Adrenal gland (tissue), 12 donors: Measurements from ENCODE around the gene STXBP4. TPM values are rescaled to one million over a fixed set of nuclear protein-coding genes. Genes with fewer than 3 reads are reported as not detected.

Source experiments
- DNase-seq, 7 donors: peaks; one replicate each; pipeline ENCODE4 v3.0.0-alpha.2; 2019 to 2020
- H3K27ac ChIP-seq, 5 donors: fragments of 200-600 bp; sonication (generic) in 4 of 5; 1 replicate in 3 of 5; 2 replicates in 2 of 5; pipeline versions ENCODE4 v1.5.1 to v1.8.0; 2016 to 2020; ENCODE audit warnings: mild to moderate bottlenecking in 1 of 5
- H3K27me3 ChIP-seq: fragments of 200-600 bp; 2 replicates; pipeline ENCODE4 v1.8.0; 2021
- H3K36me3 ChIP-seq, 2 donors: fragments of 200-600 bp; replicated peaks in 1 of 2; 1 replicate in 1 of 2; 2 replicates in 1 of 2; pipeline versions ENCODE4 v1.5.1 to v1.8.0; 2018 to 2022
- H3K4me1 ChIP-seq, 2 donors: fragments of 200-600 bp; replicated peaks in 1 of 2; 1 replicate in 1 of 2; 2 replicates in 1 of 2; pipeline versions ENCODE4 v1.5.1 to v1.8.0; 2018 to 2021
- H3K4me3 ChIP-seq, 4 donors: fragments of 200-600 bp; sonication (generic) in 3 of 4; one replicate each; pipeline ENCODE4 v1.5.1; 2016 to 2018
- H3K9me3 ChIP-seq, 3 donors: fragments of 200-600 bp; sonication (generic) in 1 of 3; replicated peaks in 1 of 3; 1 replicate in 2 of 3; 2 replicates in 1 of 3; pipeline versions ENCODE4 v1.5.1 to v1.8.0; 2016 to 2021
- CTCF ChIP-seq, 6 experiments: fragments of 450-650 bp in 4 of 6; fragments of 200-600 bp in 2 of 6; sonication (generic) in 1 of 6; IDR thresholded peaks; 1 replicate in 5 of 6; 2 replicates in 1 of 6; pipeline versions ENCODE4 v1.5.1 to v1.8.0; 2016 to 2021; ENCODE audit warnings: antibody characterized with exemption in 6 of 6, mild to moderate bottlenecking in 2 of 6, moderate library complexity in 1 of 6
- POLR2A ChIP-seq, 2 donors: fragments of 450-650 bp; IDR thresholded peaks; one replicate each; pipeline ENCODE4 v1.6.1; 2017; ENCODE audit warnings: antibody characterized with exemption in 2 of 2, mild to moderate bottlenecking in 2 of 2, moderate library complexity in 1 of 2
- WGBS, 4 donors: extraction: QIAGEN DNeasy Blood & Tissue Kit in 2 of 4; methylation state at CpG; one replicate each; pipeline versions ENCODE4 v1.1.5 to v1.1.7; 2013 to 2017; 5-methylcytosine and 5-hydroxymethylcytosine counted together
- intact Hi-C, 2 donors: fragments of 100-400 bp; cut with DNase I; formaldehyde crosslinking; loops; one replicate each; pipeline versions ENCODE4 v1.14.1 to v1.15.0; 2022 to 2023
- polyA plus RNA-seq, 3 donors: library from polyadenylated mRNA; stranded (reverse); fragments of 200-250 nt in 2 of 3; fragments of 350-450 nt in 1 of 3; fragmentation: Illumina TruSeq in 1 of 3; extraction: RNeasy Lipid Tissue Mini Kit (QIAGEN cat#74804) in 1 of 3; gene quantifications; one replicate each; pipeline ENCODE4 v1.2.3, GENCODE V29; 2013 to 2014
- total RNA-seq, 9 donors: library from RNA; depleted of rRNA in 4 of 9; stranded (reverse); fragments of >200 nt in 4 of 9; fragments of 120-200 nt in 1 of 9; fragmentation: NEBNext Ultra II Directional in 1 of 9; extraction: Animal tissue kit (Norgen Biotek cat#: 25700) in 1 of 9; gene quantifications; one replicate each; pipeline versions ENCODE4 v1.1.0 to v1.2.4, GENCODE V29; 2013 to 2023
- donor health status: healthy with polysubstance abuse.
- donor health status: Bipolar disorder and iron deficiency.
- donor health status: DM: yes; HTN: yes; CAD: no.
- donor health status: DM: no; HTN: no; CAD: no.
- donor health status: DM: no; HTN: no; CAD: no.
- donor health status: DM: yes; HTN: yes; CAD: no.

Gene STXBP4
- total and polyA plus RNA-seq, 12 donors, result 0.81 to 50.7 (median 11.6) TPM

- TF ChIP-seq CTCF (IDR thresholded peaks at IDR 0.05), result no peak
- no peak for TF ChIP-seq POLR2A (IDR thresholded peaks at IDR 0.05)
- H3K4me1 ChIP-seq, result no peaks in the 10 kb centered on the region
- H3K9me3 ChIP-seq, result no peaks in the 10 kb centered on the region
- DNase-seq, result no peak
- no peak overlapping the region for H3K4me3 ChIP-seq
- no peaks in the 10 kb centered on the region for H3K27me3 ChIP-seq
- WGBS, 4 donors, result 25 to 33% (median 30%) methylated on average over 2 of the region's 2 CpGs
- no peak overlapping the region for H3K27ac ChIP-seq
- intact Hi-C loops, result no loop called here
- H3K36me3 ChIP-seq, result no peaks in the 10 kb centered on the region
These were observed 147.9 kb downstream of the STXBP4 start for GRCh38 chr17:55116440-55116914.

- 58 to 76% (median 67%) methylated on average over 3 of the region's 3 CpGs for WGBS, 4 donors
- H3K9me3 ChIP-seq, result no peaks in the 10 kb centered on the region
- no peaks in the 10 kb centered on the region for H3K4me1 ChIP-seq
- no peak overlapping the region for H3K27ac ChIP-seq
- H3K36me3 ChIP-seq, result no peaks in the 10 kb centered on the region
- no peak overlapping the region for H3K4me3 ChIP-seq
- intact Hi-C loops, result no loop called here
- no peak for DNase-seq
- no peak for TF ChIP-seq CTCF (IDR thresholded peaks at IDR 0.05)
- TF ChIP-seq POLR2A (IDR thresholded peaks at IDR 0.05), result no peak
- no peaks in the 10 kb centered on the region for H3K27me3 ChIP-seq
These were observed 148.6 kb downstream of the STXBP4 start for GRCh38 chr17:55117164-55117563.

DNA sequence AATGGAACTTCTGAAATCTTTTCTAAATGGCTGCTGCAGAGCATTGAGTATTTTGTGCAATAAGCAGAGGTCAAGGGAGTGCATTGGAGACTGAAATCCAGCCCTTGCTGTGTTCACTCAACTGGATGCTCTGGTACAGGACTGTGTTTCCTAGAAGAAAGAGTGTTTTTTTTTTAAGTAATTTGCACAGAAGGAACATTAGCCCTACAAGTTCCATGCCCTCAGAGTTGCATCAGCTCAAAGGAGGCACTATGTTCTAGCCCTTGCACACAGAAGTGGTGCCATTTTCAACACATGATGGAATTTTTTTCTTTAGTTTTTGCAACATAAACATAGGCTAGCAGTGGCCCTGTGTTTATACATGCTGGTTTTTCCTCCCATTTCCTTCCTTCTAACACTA lies 152.1 kb downstream of the STXBP4 start:
- no peak for TF ChIP-seq CTCF (IDR thresholded peaks at IDR 0.05)
- TF ChIP-seq POLR2A (IDR thresholded peaks at IDR 0.05), result no peak
- Histone ChIP-seq H3K27ac (no peak overlapping the region), H3K36me3 (no peaks in the 10 kb centered on the region), H3K27me3 (no peaks in the 10 kb centered on the region), H3K4me1 (no peaks in the 10 kb centered on the region), H3K9me3 (no peaks in the 10 kb centered on the region), H3K4me3 (no peak overlapping the region)
- DNase-seq, result no peak
- intact Hi-C loops, result no loop called here

DNA sequence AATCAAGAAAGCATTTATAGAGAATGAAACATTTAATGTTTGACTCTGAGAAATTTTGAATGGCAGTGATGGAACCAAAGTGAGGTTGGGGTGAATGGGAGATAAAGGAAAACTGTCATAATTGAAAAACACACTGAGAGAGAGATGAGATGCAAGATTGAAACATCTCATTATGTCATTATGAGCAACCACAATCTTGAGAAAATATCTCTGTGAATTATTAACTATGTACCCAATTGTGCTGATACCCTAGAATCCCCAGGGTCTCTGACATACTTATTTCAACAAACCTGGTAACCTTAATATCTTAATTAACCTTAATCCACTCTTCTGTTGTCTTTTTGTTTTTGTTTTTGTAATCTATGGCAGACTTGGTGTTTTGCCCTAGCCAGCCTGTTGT lies 152.7 kb downstream of the STXBP4 start:
- Histone ChIP-seq H3K4me1 (no peaks in the 10 kb centered on the region), H3K9me3 (no peaks in the 10 kb centered on the region), H3K36me3 (no peaks in the 10 kb centered on the region), H3K4me3 (no peak overlapping the region), H3K27ac (no peak overlapping the region), H3K27me3 (no peaks in the 10 kb centered on the region)
- intact Hi-C loops, result no loop called here
- no peak for TF ChIP-seq CTCF (IDR thresholded peaks at IDR 0.05)
- no peak for TF ChIP-seq POLR2A (IDR thresholded peaks at IDR 0.05)
- DNase-seq, result no peak
